ENCODE data around the gene LSM10.

LSM10 gene

DNA sequence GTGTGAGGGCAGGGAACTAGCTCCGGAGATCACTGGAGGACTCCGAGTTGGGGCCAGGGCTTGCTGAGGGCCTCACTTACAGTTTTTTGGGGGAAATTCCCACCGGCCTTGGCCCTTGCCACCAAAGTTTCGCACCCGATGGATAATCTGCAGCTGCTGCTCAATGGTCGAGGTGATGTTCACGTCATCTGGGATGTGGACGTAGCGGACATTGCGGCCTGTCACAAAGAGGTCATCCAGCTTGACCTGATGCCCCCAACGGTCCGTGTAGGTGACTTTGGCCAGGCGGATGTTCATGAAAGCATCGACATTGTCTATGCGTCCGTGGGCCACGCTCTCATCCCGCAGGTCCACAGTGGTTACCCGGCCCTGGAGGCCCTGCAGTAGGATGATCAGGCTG lies 4.0 kb downstream of the LSM10 start:
- TF ChIP-seq, protein P1, sequence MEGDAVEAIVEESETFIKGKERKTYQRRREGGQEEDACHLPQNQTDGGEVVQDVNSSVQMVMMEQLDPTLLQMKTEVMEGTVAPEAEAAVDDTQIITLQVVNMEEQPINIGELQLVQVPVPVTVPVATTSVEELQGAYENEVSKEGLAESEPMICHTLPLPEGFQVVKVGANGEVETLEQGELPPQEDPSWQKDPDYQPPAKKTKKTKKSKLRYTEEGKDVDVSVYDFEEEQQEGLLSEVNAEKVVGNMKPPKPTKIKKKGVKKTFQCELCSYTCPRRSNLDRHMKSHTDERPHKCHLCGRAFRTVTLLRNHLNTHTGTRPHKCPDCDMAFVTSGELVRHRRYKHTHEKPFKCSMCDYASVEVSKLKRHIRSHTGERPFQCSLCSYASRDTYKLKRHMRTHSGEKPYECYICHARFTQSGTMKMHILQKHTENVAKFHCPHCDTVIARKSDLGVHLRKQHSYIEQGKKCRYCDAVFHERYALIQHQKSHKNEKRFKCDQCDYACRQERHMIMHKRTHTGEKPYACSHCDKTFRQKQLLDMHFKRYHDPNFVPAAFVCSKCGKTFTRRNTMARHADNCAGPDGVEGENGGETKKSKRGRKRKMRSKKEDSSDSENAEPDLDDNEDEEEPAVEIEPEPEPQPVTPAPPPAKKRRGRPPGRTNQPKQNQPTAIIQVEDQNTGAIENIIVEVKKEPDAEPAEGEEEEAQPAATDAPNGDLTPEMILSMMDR (conservative IDR thresholded peaks at IDR 0.05; ENCODE audit: control insufficient read depth, insufficient read depth, low read depth, low read length): no peak
- no peak for DNase-seq (ENCODE audit: low read depth)
- no peak overlapping the region for H3K4me3 ChIP-seq (ENCODE audit: control insufficient read depth, low read depth, low read length)

DNA sequence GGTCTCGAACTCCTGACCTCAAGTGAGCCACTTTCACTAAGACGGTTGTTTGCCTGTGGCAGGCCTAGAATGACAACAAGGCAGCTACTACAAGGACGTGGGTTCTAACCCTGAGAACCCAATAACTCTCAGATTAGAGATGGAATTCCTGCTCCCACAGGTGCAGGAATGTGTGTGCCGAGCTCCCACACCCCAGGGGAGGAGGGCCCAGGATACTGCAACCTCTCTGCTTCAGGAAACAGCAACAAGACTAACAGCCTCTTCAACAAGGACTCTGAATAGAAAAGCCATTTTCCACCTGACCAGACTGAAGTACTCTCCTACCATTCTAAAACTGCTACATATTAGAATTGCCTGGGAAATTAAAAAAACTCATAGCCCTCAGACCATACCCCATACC lies 4.9 kb downstream of the LSM10 start:
- TF ChIP-seq, protein P1 (conservative IDR thresholded peaks at IDR 0.05; ENCODE audit: control insufficient read depth, insufficient read depth, low read depth, low read length): no peak
- no peak for DNase-seq (ENCODE audit: low read depth)
- no peak overlapping the region for H3K4me3 ChIP-seq (ENCODE audit: control insufficient read depth, low read depth, low read length)

DNA sequence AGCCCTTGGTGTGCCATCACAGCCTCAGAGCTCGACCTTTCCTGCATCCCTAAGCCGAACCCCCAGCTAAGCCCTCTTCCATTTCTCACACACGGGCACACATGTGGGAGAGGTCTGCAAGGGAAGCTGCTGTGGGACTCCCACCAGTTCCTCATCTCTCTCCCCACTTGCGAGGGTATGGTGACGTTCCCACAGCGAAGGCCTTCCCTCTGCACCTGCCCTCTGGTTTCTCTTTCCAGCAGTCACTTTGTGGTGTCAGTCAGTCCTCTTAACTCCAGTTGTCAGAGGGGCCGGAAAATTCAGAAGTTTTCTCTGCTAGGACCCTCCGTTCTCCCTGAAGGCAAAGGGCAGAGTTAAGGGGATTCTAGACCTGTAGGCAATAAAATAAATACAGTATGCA lies 6.4 kb downstream of the LSM10 start:
- TF ChIP-seq, protein P1 (conservative IDR thresholded peaks at IDR 0.05; ENCODE audit: control insufficient read depth, insufficient read depth, low read depth, low read length): no peak
- DNase-seq (ENCODE audit: low read depth): no peak
- H3K4me3 ChIP-seq (ENCODE audit: control insufficient read depth, low read depth, low read length): no peak overlapping the region

DNA sequence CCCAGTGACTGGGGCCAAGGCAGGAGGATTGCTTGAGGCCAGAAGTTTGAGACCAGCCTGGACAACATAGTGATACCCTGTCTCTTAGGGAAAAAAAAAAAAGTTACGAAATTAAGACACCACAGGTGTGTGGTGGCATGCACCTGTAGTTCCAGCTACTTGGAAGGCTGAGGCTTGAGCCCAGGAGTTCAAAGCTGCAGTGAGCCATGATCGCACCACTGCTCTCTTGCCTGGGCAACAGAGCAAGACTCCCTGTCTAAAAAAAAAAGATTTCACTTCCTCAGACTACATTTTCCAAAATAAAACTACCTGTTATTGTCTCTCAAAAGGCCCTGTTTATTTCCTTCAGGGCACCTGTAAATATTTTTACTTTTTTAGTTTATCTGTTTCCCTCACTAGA lies 7.3 kb downstream of the LSM10 start:
- DNase-seq (ENCODE audit: low read depth): no peak
- TF ChIP-seq, protein P1 (conservative IDR thresholded peaks at IDR 0.05; ENCODE audit: control insufficient read depth, insufficient read depth, low read depth, low read length): no peak

GRCh38 chr1:36389999-36390398 lies 7.7 kb downstream of the LSM10 start:
- DNase-seq (ENCODE audit: low read depth): no peak
- TF ChIP-seq, protein P1 (conservative IDR thresholded peaks at IDR 0.05; ENCODE audit: control insufficient read depth, insufficient read depth, low read depth, low read length): no peak
- H3K4me3 ChIP-seq (ENCODE audit: control insufficient read depth, low read depth, low read length): no peak overlapping the region

More for the DNA sequence above, 7.3 kb downstream of the LSM10 start:
- no peak overlapping the region for H3K4me3 ChIP-seq (ENCODE audit: control insufficient read depth, low read depth, low read length)

GRCh38 chr1:36389261-36389660 lies 8.4 kb downstream of the LSM10 start:
- DNase-seq (ENCODE audit: low read depth): no peak
- TF ChIP-seq, protein P1 (conservative IDR thresholded peaks at IDR 0.05; ENCODE audit: control insufficient read depth, insufficient read depth, low read depth, low read length): no peak
- no peak overlapping the region for H3K4me3 ChIP-seq (ENCODE audit: control insufficient read depth, low read depth, low read length)
